ENCODE data around the gene PLEKHA7. TPM values are rescaled to one million over a fixed set of nuclear protein-coding genes. Genes with fewer than 3 reads are reported as not detected.
A peak's percentile ranks its signal among the peaks of the same experiment; 100 is the strongest.

The PLEKHA7 gene
- total RNA-seq, 2 donors from 2014 or later = 17.5 to 21.9 TPM

DNA sequence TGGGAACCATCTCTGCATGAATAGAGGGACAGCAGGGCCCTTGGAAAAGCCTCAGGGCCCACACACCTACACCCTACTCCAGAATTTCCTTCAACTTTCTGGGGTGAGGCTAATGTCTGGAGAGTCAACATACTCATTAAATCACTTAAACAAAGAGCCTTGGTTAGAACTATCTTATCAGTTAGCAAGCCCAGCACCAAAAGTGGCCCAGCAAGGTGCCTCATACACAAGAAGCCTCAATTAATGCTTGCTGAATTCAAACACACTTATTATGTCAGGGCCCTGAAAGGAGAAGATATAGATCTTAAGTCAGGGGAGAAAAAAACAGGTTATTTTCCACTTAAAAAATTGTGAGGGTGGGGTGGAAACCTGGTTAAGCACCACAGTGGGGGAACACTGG, 214.3 kb downstream of the PLEKHA7 start:
- no peak overlapping the region for H3K4me3 ChIP-seq (ENCODE audit: low read length)
- no peak overlapping the region for H3K27ac ChIP-seq (ENCODE audit: low read depth, low read length)
- no peaks in the 10 kb centered on the region for H3K9me3 ChIP-seq (ENCODE audit: control insufficient read depth, low read length)
- no peak overlapping the region for H3K4me3 Mint-ChIP-seq
- no peaks in the 10 kb centered on the region for H3K27me3 ChIP-seq (ENCODE audit: control insufficient read depth, insufficient read depth, low read length, poor library complexity, severe bottlenecking)
- H3K27ac Mint-ChIP-seq = peak overlapping the region; percentile 84
- DNase-seq = no peak
- peaks cover 18% of the 10 kb centered on the region for H3K4me1 ChIP-seq (ENCODE audit: control insufficient read depth, insufficient read depth, low read length)
- TF ChIP-seq, protein P1, sequence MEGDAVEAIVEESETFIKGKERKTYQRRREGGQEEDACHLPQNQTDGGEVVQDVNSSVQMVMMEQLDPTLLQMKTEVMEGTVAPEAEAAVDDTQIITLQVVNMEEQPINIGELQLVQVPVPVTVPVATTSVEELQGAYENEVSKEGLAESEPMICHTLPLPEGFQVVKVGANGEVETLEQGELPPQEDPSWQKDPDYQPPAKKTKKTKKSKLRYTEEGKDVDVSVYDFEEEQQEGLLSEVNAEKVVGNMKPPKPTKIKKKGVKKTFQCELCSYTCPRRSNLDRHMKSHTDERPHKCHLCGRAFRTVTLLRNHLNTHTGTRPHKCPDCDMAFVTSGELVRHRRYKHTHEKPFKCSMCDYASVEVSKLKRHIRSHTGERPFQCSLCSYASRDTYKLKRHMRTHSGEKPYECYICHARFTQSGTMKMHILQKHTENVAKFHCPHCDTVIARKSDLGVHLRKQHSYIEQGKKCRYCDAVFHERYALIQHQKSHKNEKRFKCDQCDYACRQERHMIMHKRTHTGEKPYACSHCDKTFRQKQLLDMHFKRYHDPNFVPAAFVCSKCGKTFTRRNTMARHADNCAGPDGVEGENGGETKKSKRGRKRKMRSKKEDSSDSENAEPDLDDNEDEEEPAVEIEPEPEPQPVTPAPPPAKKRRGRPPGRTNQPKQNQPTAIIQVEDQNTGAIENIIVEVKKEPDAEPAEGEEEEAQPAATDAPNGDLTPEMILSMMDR (conservative IDR thresholded peaks at IDR 0.05) = no peak
- H3K4me1 Mint-ChIP-seq = peaks cover 50% of the 10 kb centered on the region
- no peaks in the 10 kb centered on the region for H3K9me3 Mint-ChIP-seq
- peaks cover 7% of the 10 kb centered on the region for H3K36me3 Mint-ChIP-seq (ENCODE audit: low read depth)
- peaks cover 9% of the 10 kb centered on the region for H3K36me3 ChIP-seq (ENCODE audit: control insufficient read depth, insufficient read depth, low read length)
- no peak overlapping the region for H3K9ac ChIP-seq (ENCODE audit: extremely low read depth, low read length, poor library complexity, severe bottlenecking)
- no peaks in the 10 kb centered on the region for H3K27me3 Mint-ChIP-seq (ENCODE audit: insufficient read depth)

DNA sequence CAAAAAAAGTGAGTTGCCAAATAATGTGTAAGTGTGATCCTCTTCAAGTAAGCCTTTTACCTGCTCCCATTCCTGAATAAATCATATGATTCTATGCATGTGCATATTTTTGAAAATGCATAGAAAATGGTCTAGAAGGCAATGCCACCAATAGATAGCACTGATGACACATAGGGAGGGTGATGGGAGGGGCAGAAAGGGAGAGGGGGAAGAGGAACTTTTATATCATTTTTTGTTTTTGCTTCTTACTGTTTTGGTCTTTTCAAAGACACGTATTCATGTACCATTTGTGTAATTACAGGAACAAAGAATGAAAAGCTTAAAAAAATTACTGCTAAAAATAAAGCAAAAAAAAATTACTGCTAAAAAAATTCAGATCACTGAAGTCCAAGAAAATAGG, 215.0 kb downstream of the PLEKHA7 start:
- Mint-ChIP-seq H3K36me3 (ENCODE audit: low read depth) (peaks cover 8% of the 10 kb centered on the region), H3K27ac (no peak overlapping the region), H3K4me3 (no peak overlapping the region), H3K4me1 (peaks cover 48% of the 10 kb centered on the region), H3K9me3 (no peaks in the 10 kb centered on the region), H3K27me3 (ENCODE audit: insufficient read depth) (no peaks in the 10 kb centered on the region)
- WGBS, 2 experiments (ENCODE audit: insufficient coverage in 1 of 2, insufficient read length in 1 of 2) = no CpG with 5 or more reads among the region's 1 CpG
- no peaks in the 10 kb centered on the region for H3K9me3 ChIP-seq (ENCODE audit: control insufficient read depth, low read length)
- no peak overlapping the region for H3K27ac ChIP-seq (ENCODE audit: low read depth, low read length)
- no peak for DNase-seq
- peaks cover 21% of the 10 kb centered on the region for H3K4me1 ChIP-seq (ENCODE audit: control insufficient read depth, insufficient read depth, low read length)
- TF ChIP-seq, protein P1 (conservative IDR thresholded peaks at IDR 0.05) = no peak
- H3K4me3 ChIP-seq (ENCODE audit: low read length) = no peak overlapping the region
- no peaks in the 10 kb centered on the region for H3K27me3 ChIP-seq (ENCODE audit: control insufficient read depth, insufficient read depth, low read length, poor library complexity, severe bottlenecking)
- H3K9ac ChIP-seq (ENCODE audit: extremely low read depth, low read length, poor library complexity, severe bottlenecking) = no peak overlapping the region
- peaks cover 9% of the 10 kb centered on the region for H3K36me3 ChIP-seq (ENCODE audit: control insufficient read depth, insufficient read depth, low read length)

DNA sequence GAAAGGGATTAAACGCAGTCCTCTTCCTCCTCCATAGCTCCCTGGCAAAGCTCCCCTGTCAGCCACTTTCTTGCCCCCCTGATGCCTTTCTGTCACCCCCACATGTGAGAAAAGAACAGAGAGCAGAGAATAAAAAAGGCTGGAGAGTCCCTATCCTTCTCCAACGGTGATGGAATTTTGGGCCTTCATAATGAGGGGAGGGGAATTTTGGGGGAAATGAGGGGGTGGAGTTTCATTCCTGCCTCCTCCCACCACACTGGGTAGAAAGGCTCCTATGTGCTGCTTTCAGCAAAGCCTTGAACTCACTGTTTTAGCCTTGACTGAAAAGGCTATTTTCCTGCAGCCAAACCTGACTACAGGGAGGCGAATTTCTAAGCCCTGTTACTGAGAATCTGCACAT, 216.4 kb downstream of the PLEKHA7 start:
- Histone ChIP-seq H3K27me3 (ENCODE audit: control insufficient read depth, insufficient read depth, low read length, poor library complexity, severe bottlenecking) (no peaks in the 10 kb centered on the region), H3K4me1 (ENCODE audit: control insufficient read depth, insufficient read depth, low read length) (peaks cover 21% of the 10 kb centered on the region), H3K36me3 (ENCODE audit: control insufficient read depth, insufficient read depth, low read length) (peaks cover 10% of the 10 kb centered on the region), H3K27ac (ENCODE audit: low read depth, low read length) (no peak overlapping the region), H3K4me3 (ENCODE audit: low read length) (no peak overlapping the region), H3K9ac (ENCODE audit: extremely low read depth, low read length, poor library complexity, severe bottlenecking) (no peak overlapping the region), H3K9me3 (ENCODE audit: control insufficient read depth, low read length) (no peaks in the 10 kb centered on the region)
- no peak overlapping the region for H3K27ac Mint-ChIP-seq
- H3K36me3 Mint-ChIP-seq (ENCODE audit: low read depth) = peaks cover 13% of the 10 kb centered on the region
- 86% methylated on average over 1 to 3 of the region's 3 CpGs for WGBS, 2 experiments (ENCODE audit: insufficient coverage in 1 of 2, insufficient read length in 1 of 2)
- no peaks in the 10 kb centered on the region for H3K27me3 Mint-ChIP-seq (ENCODE audit: insufficient read depth)
- H3K4me1 Mint-ChIP-seq = peaks cover 52% of the 10 kb centered on the region
- no peak overlapping the region for H3K4me3 Mint-ChIP-seq
- TF ChIP-seq, protein P1 (conservative IDR thresholded peaks at IDR 0.05) = no peak
- H3K9me3 Mint-ChIP-seq = no peaks in the 10 kb centered on the region
- no peak for DNase-seq
